ENCODE data around the gene YDJC. TPM values are rescaled to one million over a fixed set of nuclear protein-coding genes. Genes with fewer than 3 reads are reported as not detected.

The YDJC gene
- total RNA-seq, 1 experiment from 2014 or later: 25.7 TPM

DNA sequence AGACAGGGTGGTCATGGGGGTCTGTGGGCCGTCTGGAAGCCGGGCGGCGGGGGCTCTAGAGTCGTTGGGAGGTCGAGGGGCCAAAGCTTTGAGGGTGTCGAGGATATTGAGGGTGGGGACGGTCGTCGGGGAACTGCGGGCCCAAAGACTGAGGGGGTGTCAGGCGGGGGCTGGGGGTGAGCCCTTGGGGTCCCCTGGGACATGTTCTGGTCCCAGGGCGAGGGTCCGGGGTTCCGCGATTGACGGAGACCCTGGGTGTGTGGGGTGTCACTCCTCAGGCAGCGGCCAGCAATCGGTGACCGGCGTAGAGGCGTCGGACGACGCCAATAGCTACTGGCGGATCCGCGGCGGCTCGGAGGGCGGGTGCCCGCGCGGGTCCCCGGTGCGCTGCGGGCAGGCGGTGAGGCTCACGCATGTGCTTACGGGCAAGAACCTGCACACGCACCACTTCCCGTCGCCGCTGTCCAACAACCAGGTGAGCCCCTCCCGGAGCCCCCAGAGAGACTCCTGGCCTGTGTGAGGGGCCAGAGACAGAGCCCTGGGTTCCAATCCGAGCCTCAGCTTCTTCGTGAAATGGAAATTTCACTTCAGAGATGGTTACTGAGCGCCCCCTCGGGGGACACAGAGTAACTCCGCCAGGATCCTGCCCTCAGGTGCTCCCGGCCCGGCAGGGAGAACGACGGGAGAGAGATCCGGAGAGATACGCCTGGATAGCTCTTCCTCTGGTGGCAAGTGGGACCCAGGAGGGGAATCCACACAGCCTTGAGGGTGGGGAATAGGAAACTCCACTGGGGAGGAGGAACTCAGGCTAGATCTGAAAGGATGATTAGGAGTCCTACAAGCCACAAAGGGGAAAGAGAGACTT lies 13.0 kb upstream of the YDJC start:
- H3K79me2 ChIP-seq (ENCODE audit: low read depth): no peaks in the 10 kb centered on the region
- intact Hi-C loops (cut with micrococcal nuclease; ENCODE audit: unreplicated experiment): no loop called here
- no peaks in the 10 kb centered on the region for H3K9me3 ChIP-seq (ENCODE audit: insufficient read depth, low read depth)
- H4K20me1 ChIP-seq (ENCODE audit: insufficient read depth): no peaks in the 10 kb centered on the region; the same call in 1 of the 2 replicates
- no peak for TF ChIP-seq EZH2 (IDR thresholded peaks at IDR 0.05; ENCODE audit: low read depth)
- TF ChIP-seq, protein P1, sequence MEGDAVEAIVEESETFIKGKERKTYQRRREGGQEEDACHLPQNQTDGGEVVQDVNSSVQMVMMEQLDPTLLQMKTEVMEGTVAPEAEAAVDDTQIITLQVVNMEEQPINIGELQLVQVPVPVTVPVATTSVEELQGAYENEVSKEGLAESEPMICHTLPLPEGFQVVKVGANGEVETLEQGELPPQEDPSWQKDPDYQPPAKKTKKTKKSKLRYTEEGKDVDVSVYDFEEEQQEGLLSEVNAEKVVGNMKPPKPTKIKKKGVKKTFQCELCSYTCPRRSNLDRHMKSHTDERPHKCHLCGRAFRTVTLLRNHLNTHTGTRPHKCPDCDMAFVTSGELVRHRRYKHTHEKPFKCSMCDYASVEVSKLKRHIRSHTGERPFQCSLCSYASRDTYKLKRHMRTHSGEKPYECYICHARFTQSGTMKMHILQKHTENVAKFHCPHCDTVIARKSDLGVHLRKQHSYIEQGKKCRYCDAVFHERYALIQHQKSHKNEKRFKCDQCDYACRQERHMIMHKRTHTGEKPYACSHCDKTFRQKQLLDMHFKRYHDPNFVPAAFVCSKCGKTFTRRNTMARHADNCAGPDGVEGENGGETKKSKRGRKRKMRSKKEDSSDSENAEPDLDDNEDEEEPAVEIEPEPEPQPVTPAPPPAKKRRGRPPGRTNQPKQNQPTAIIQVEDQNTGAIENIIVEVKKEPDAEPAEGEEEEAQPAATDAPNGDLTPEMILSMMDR (conservative IDR thresholded peaks at IDR 0.05): peak; percentile 68
- H3K27ac ChIP-seq: peak overlapping the region; percentile 71
- no peaks in the 10 kb centered on the region for H3K36me3 ChIP-seq (ENCODE audit: low read depth)
- BruUV-seq (replicated peaks): no TSS peak
- CTCF ChIA-PET: interaction anchor here (0.7 to 2.2 kb wide), 3 partner anchors 14 to 35 kb away, joined by 4 to 12 read pairs (median 4); no protein-coding TSS in a partner anchor
- H3K4me2 ChIP-seq: peak overlapping the region; percentile 85
- peak overlapping the region; percentile 67 for H3K4me3 ChIP-seq
- POLR2A ChIA-PET (ENCODE audit: unreplicated experiment): interaction anchor here (0.6 kb wide), 2 partner anchors 13 to 14 kb away, joined by 4 to 5 read pairs; no protein-coding TSS in a partner anchor
- no peaks in the 10 kb centered on the region for H3K9me2 ChIP-seq (ENCODE audit: insufficient read depth)
- DNase-seq: peak; percentile 37 to 44
- peak overlapping the region; percentile 82 for H2AFZ ChIP-seq
- H3K4me1 ChIP-seq (replicated peaks; ENCODE audit: insufficient read depth): no peaks in the 10 kb centered on the region; the same call in 1 of the 2 replicates
- no peaks in the 10 kb centered on the region for H3F3A ChIP-seq (ENCODE audit: insufficient read depth, low read depth)
- H3K27me3 ChIP-seq (ENCODE audit: insufficient read depth, low read depth): no peaks in the 10 kb centered on the region

DNA sequence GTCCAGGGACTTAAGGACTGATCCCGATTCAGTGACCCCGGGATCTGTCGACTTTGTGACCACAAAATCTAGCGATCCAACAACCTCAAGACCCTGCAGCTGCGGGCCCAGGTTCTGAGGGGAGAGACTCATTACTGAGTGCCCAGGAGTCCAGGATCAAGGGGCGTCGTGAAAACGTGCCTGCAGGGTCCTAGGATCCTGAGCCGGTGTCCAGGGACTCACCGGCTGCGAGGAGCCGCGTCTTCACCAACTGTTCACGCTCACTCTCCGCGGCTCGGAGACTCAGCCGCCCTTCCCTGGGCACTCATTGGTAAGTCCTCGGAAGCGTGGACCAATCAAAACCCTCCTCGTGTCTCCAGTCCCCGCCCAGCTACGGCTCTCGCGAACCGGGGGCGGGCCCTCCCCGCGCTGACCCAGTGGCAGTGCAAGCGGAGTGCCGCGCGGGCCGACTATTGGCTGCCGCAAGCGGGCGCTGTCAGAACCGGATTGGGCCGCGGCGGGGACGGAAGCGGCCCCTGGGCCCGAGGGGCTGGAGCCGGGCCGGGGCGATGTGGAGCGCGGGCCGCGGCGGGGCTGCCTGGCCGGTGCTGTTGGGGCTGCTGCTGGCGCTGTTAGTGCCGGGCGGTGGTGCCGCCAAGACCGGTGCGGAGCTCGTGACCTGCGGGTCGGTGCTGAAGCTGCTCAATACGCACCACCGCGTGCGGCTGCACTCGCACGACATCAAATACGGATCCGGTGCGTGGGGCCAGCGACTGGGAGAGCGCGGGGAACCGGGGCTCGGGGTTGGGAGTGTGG lies 12.2 kb upstream of the YDJC start, which contains the start of gene SDF2L1:
Gene SDF2L1, plus strand, starts transcription at position 514 of the 795 bp plus-strand sequence. Its CDS starts 35 bp downstream, at position 549.
- H3K36me3 ChIP-seq (ENCODE audit: low read depth): no peaks in the 10 kb centered on the region
- peak within 1 kb of the TSS; percentile 84 for H2AFZ ChIP-seq
- H3K27me3 ChIP-seq (ENCODE audit: insufficient read depth, low read depth): no peaks in the 10 kb centered on the region
- H3F3A ChIP-seq (ENCODE audit: insufficient read depth, low read depth): no peaks in the 10 kb centered on the region
- H3K79me2 ChIP-seq (ENCODE audit: low read depth): no peaks in the 10 kb centered on the region
- H3K4me2 ChIP-seq: peak within 1 kb of the TSS; percentile 90
- intact Hi-C loops (cut with micrococcal nuclease; ENCODE audit: unreplicated experiment): no loop called here
- H3K27ac ChIP-seq: peak within 1 kb of the TSS; percentile 74
- peak within 1 kb of the TSS; percentile 67 for H3K4me3 ChIP-seq
- H3K9me3 ChIP-seq (ENCODE audit: insufficient read depth, low read depth): no peaks in the 10 kb centered on the region
- no TSS peak for BruUV-seq (replicated peaks)
- peak; percentile 93 to 95 for DNase-seq
- H3K9me2 ChIP-seq (ENCODE audit: insufficient read depth): no peaks in the 10 kb centered on the region
- POLR2A ChIA-PET (ENCODE audit: unreplicated experiment): interaction anchor here (0.6 to 0.7 kb wide), 3 partner anchors 13 to 670 kb away, joined by 3 to 5 read pairs (median 3); no protein-coding TSS in a partner anchor
- H3K4me1 ChIP-seq (replicated peaks; ENCODE audit: insufficient read depth): no peaks in the 10 kb centered on the region; the same call in 1 of the 2 replicates
- no peaks in the 10 kb centered on the region; the same call in 1 of the 2 replicates for H4K20me1 ChIP-seq (ENCODE audit: insufficient read depth)
- TF ChIP-seq, protein P1 (conservative IDR thresholded peaks at IDR 0.05): peak; percentile 47
- no peak for TF ChIP-seq EZH2 (IDR thresholded peaks at IDR 0.05; ENCODE audit: low read depth)
- CTCF ChIA-PET: interaction anchor here (0.7 to 2.2 kb wide), 3 partner anchors 13 to 34 kb away, joined by 4 to 12 read pairs (median 4); no protein-coding TSS in a partner anchor

DNA sequence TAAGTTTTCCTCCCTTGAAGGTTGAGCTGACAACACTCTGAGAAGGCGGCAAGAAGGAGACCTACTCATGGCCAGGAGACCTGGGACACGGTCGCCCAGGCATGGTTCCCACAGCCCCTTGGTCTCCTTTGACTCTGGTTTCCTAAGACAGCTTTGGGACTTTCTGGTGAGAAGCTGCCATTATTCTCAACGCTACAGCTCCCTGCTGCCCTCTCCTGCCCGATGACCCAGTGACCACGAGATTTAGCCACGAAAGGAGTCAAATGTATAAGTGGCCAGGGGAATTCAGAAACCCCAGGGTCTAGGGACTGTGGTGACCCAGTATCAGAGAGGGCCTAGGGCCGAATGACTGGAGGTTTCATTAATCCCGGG lies 11.6 kb upstream of the YDJC start:
- DNase-seq: peak; percentile 50 to 51
- H3K4me3 ChIP-seq: peak overlapping the region; percentile 67
- H2AFZ ChIP-seq: peak overlapping the region; percentile 84
- no peaks in the 10 kb centered on the region for H4K20me1 ChIP-seq (ENCODE audit: insufficient read depth)
- no peaks in the 10 kb centered on the region for H3K79me2 ChIP-seq (ENCODE audit: low read depth)
- no peak for TF ChIP-seq EZH2 (IDR thresholded peaks at IDR 0.05; ENCODE audit: low read depth)
- TF ChIP-seq, protein P1 (conservative IDR thresholded peaks at IDR 0.05): peak; percentile 59
- no peaks in the 10 kb centered on the region for H3F3A ChIP-seq (ENCODE audit: insufficient read depth, low read depth)
- intact Hi-C loops (cut with micrococcal nuclease; ENCODE audit: unreplicated experiment): no loop called here
- no TSS peak for BruUV-seq (replicated peaks)
- H3K27me3 ChIP-seq (ENCODE audit: insufficient read depth, low read depth): no peaks in the 10 kb centered on the region
- peak overlapping the region; percentile 74 for H3K27ac ChIP-seq
- no peaks in the 10 kb centered on the region for H3K36me3 ChIP-seq (ENCODE audit: low read depth)
- no peaks in the 10 kb centered on the region for H3K9me2 ChIP-seq (ENCODE audit: insufficient read depth)
- no peaks in the 10 kb centered on the region for H3K9me3 ChIP-seq (ENCODE audit: insufficient read depth, low read depth)
- H3K4me1 ChIP-seq (replicated peaks; ENCODE audit: insufficient read depth): no peaks in the 10 kb centered on the region; the same call in 1 of the 2 replicates
- H3K4me2 ChIP-seq: peak overlapping the region; percentile 90
- CTCF ChIA-PET: interaction anchor here (0.6 to 2.2 kb wide), 3 partner anchors 13 to 684 kb away, joined by 3 to 12 read pairs (median 4); no protein-coding TSS in a partner anchor
- POLR2A ChIA-PET (ENCODE audit: unreplicated experiment): interaction anchor here (0.6 kb wide), 1 partner anchor 19 kb away, joined by 3 read pairs; no protein-coding TSS in a partner anchor
